Activated CD8-positive, alpha-beta T cell treated with anti-CD3 and anti-CD28 coated beads, Interleukin-2, amount 10 ng/mL, durations not matched to agents 7 days and 5 days (primary cell): ENCODE measurements around the gene PBX3. TPM values are rescaled to one million over a fixed set of nuclear protein-coding genes. Genes with fewer than 3 reads are reported as not detected.
A peak's percentile ranks its signal among the peaks of the same experiment; 100 is the strongest.

Source experiments
- ATAC-seq: fragments of 150-1000 bp; cut with Tn5 transposase; one replicate; pipeline ENCODE4 v1.10.0; 2021; ENCODE audit warnings: moderate library complexity
- CTCF ChIA-PET: fragments of 350-600 bp; sonication (Branson Sonifier 250); formaldehyde crosslinking; loops from one replicate; lab custom pipeline; 2021; ENCODE audit warnings: antibody characterized with exemption; lab: Charles Lee
- POLR2A ChIA-PET: fragments of 350-600 bp; sonication (Branson Sonifier 250); formaldehyde crosslinking; loops from one replicate; lab custom pipeline; 2021; ENCODE audit warnings: antibody characterized with exemption; lab: Charles Lee
- DNase-seq: peaks from one replicate; pipeline ENCODE4 v3.0.0-alpha.2; 2020
- H3K27ac Mint-ChIP-seq: one replicate; pipeline ENCODE4 v1.8.0; 2021; ENCODE audit warnings: mild to moderate bottlenecking, mixed read lengths
- H3K27me3 Mint-ChIP-seq: one replicate; pipeline ENCODE4 v1.8.0; 2021; ENCODE audit warnings: low read depth, mixed read lengths
- H3K36me3 Mint-ChIP-seq: one replicate; pipeline ENCODE4 v1.8.0; 2021; ENCODE audit warnings: low read depth, mixed read lengths
- H3K4me1 Mint-ChIP-seq: one replicate; pipeline ENCODE4 v1.8.0; 2021; ENCODE audit warnings: low read depth, mixed read lengths
- H3K4me3 Mint-ChIP-seq: one replicate; pipeline ENCODE4 v1.8.0; 2021; ENCODE audit warnings: mild to moderate bottlenecking, mixed read lengths
- H3K9me3 Mint-ChIP-seq: one replicate; pipeline ENCODE4 v1.8.0; 2022; ENCODE audit warnings: mixed read lengths; ENCODE audit not compliant: insufficient read depth
- total RNA-seq, 2 experiments: library from RNA; stranded (reverse); gene quantifications; one replicate each; pipeline ENCODE4 v1.2.3, GENCODE V29; 2021

PBX3 gene
- total RNA-seq, 2 experiments from 2014 or later, result 22.0 to 24.4 TPM

DNA sequence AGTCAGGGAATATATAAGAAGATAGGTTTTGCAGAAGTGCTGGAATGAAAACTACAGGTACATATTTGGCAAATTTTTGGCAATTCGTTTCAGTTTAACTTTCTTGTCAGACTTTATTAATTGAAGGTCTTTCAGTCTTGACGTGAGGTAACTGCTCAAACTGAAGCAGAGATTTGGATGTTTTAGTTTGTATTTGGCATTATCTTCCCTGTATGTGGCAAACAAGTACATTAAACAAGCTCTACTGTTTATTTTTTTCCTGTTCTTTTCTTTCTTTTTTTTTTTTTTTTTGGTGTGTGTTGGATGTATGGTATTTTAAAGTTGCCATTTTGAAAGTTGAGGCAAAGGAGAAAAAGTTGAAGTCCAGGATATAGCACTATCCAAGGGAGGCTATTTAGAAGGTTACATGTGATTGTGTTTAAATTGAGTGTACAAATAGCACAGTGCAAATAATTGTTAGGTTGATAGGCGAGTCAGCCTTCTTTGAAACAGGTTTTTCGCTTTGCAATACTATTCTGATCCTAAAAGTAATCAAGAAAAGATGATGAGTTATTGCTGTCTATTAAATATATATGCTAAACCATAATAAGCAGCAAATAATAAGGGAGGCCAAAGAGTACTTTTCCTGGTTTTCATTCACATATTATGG, 2.2 kb downstream of the PBX3 start:
- ATAC-seq (no peak), DNase-seq (no peak)
- CTCF ChIA-PET, result interaction anchor here (1.1 to 1.6 kb wide), 2 partner anchors 10 to 40 kb away, joined by 3 to 5 read pairs; no protein-coding TSS in a partner anchor
- H3K4me1 Mint-ChIP-seq, result peaks cover 37% of the 10 kb centered on the region
- H3K27ac Mint-ChIP-seq, result no peak overlapping the region
- H3K27me3 Mint-ChIP-seq, result peaks cover 14% of the 10 kb centered on the region
- H3K4me3 Mint-ChIP-seq, result peak overlapping the region; percentile 84
- no peaks in the 10 kb centered on the region for H3K9me3 Mint-ChIP-seq
- POLR2A ChIA-PET, result no interaction called here
- H3K36me3 Mint-ChIP-seq, result peaks cover 27% of the 10 kb centered on the region

DNA sequence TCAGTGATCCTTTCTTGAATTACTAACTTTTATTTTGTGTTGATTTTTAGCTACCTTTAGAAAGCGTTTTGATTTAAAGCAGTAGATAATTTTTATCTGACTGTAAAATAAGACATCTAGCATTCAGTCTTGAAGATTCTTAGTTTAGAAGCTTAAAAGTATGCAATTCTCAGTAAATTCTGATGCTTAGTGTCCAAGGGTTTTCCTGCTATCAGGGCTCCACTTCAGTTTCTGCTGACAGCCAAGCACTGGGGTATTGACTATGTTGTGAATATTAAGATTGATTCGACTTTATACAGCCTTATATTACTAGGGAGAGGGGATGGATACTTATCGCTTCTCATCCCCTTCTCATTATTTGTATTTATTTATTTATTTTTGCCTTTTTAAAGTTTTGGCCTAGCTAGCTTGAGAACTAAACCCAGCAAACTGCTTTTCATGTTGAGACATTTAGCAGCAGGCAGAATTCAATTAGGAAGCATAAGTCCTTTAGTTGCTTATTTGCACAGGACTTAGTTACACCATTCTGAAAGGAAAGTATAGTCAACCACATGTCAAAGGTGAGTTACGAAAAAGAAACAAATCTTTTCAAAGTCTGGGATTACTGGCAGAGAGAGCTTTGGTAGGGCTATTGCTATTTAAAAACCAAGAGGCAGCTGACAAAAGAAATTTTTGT, 2.9 kb downstream of the PBX3 start:
- ATAC-seq (no peak), DNase-seq (no peak)
- H3K27me3 Mint-ChIP-seq, result peaks cover 8% of the 10 kb centered on the region
- CTCF ChIA-PET, result interaction anchor here (1.1 to 1.6 kb wide), 2 partner anchors 9 to 39 kb away, joined by 3 to 5 read pairs; no protein-coding TSS in a partner anchor
- H3K4me1 Mint-ChIP-seq, result peaks cover 37% of the 10 kb centered on the region
- H3K27ac Mint-ChIP-seq, result no peak overlapping the region
- peaks cover 27% of the 10 kb centered on the region for H3K36me3 Mint-ChIP-seq
- no peak overlapping the region for H3K4me3 Mint-ChIP-seq
- H3K9me3 Mint-ChIP-seq, result no peaks in the 10 kb centered on the region
- POLR2A ChIA-PET, result no interaction called here

DNA sequence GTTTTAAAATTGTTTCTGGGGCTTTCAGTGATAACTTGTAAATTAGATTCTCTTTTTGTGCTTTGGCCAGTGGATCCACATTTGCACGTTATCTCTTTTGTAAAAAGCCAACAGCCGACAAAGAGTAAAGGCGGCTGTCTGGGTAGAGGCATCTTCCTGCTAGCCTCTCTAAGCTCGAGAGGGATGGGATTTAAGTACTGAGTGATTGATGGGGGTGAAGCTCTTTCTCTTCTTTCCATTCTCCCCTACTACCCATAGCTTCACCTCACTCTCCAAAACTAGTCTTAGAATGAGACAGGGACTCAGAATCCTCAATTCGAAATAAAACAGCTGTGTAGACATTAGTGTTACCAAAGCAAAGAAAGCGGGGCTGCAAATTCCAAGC, 3.4 kb downstream of the PBX3 start:
- H3K36me3 Mint-ChIP-seq, result peaks cover 27% of the 10 kb centered on the region
- ATAC-seq (no peak), DNase-seq (no peak)
- POLR2A ChIA-PET, result no interaction called here
- no peak overlapping the region for H3K27ac Mint-ChIP-seq
- H3K27me3 Mint-ChIP-seq, result peaks cover 2% of the 10 kb centered on the region
- H3K4me3 Mint-ChIP-seq, result no peak overlapping the region
- no peaks in the 10 kb centered on the region for H3K9me3 Mint-ChIP-seq
- CTCF ChIA-PET, result interaction anchor here (1.1 to 1.6 kb wide), 3 partner anchors 9 to 192 kb away, joined by 3 to 5 read pairs (median 3); no protein-coding TSS in a partner anchor
- H3K4me1 Mint-ChIP-seq, result peaks cover 32% of the 10 kb centered on the region

DNA sequence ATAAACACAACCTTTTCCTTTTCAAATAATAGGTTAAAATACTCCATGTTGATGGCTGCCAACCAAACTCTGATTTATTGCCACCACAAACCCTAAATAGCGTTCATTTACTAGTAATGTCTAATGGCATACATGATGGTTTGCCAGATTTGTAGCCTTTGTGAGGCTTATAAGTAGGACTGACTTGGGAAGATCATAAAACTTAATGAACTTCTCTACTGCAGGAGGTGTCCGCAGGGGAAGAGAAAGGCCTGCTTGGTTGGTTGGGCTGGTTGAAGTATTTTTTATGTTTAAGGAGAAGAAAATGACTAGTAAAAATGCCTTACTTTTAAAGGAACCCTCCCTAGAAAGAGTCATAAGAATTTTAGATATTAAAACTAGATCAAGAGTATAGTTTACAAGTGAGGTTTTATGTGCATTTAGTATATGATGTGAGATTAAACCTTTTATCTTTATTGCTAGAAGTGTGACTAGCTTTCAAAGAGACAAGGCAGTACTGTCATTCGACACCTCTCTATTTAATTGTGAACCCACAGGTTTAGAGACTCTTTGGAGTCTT, 5.0 kb downstream of the PBX3 start:
- ChIA-PET POLR2A (no interaction called here), CTCF (no interaction called here)
- ATAC-seq (no peak), DNase-seq (no peak)
- H3K4me1 Mint-ChIP-seq, result peaks cover 25% of the 10 kb centered on the region
- no peak overlapping the region for H3K4me3 Mint-ChIP-seq
- peaks cover 33% of the 10 kb centered on the region for H3K36me3 Mint-ChIP-seq
- H3K27me3 Mint-ChIP-seq, result no peaks in the 10 kb centered on the region
- H3K27ac Mint-ChIP-seq, result no peak overlapping the region
- no peaks in the 10 kb centered on the region for H3K9me3 Mint-ChIP-seq

DNA sequence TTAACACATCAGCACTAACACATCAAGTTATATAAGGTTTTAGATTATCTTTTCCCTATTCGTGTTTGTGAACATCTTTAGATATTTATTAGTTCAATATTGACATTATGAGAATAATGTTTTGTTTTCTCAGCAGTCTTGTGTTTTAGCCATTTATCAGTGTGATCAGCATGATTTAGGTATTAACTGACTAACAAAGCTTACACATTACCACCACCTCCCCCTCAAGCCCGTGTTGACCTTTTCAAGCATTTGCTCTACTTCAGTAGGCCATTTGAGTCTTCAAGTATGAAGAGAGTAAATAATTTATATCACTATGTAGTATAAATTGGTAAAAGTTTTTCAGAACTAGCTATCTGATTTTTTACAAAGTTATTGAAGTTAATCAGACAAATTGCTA, 6.9 kb downstream of the PBX3 start:
- Mint-ChIP-seq H3K27me3 (no peaks in the 10 kb centered on the region), H3K4me3 (no peak overlapping the region), H3K9me3 (no peaks in the 10 kb centered on the region), H3K27ac (no peak overlapping the region), H3K36me3 (peaks cover 27% of the 10 kb centered on the region), H3K4me1 (peaks cover 22% of the 10 kb centered on the region)
- no peak for ATAC-seq
- ChIA-PET POLR2A (no interaction called here), CTCF (no interaction called here)
- no peak for DNase-seq

DNA sequence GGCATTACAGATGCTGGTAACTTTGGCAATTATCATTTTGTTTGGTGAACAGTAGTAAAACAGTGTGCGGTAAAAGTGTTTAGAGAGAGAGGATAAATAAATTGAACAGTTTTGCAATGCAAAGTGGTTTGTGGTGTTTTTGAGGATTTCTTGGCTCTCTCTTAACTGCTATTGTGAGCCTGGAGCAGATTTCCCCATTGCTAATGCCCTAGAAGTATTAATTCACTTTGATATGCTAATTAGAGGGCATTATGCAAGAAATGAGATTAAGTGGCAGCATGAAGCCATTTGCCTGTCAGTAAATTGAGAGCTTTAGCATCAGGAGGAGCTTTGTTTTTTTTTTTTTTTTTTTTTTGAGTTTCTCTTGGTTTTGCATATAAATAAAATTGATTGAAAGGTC, 8.2 kb downstream of the PBX3 start:
- Mint-ChIP-seq H3K27ac (no peak overlapping the region), H3K36me3 (peaks cover 23% of the 10 kb centered on the region), H3K27me3 (no peaks in the 10 kb centered on the region), H3K9me3 (no peaks in the 10 kb centered on the region), H3K4me1 (peaks cover 21% of the 10 kb centered on the region), H3K4me3 (no peak overlapping the region)
- DNase-seq, result no peak
- ChIA-PET CTCF (interaction anchor here (0.8 to 1.5 kb wide), 2 partner anchors 10 to 66 kb away, joined by 3 to 5 read pairs; no protein-coding TSS in a partner anchor), POLR2A (no interaction called here)
- no peak for ATAC-seq

DNA sequence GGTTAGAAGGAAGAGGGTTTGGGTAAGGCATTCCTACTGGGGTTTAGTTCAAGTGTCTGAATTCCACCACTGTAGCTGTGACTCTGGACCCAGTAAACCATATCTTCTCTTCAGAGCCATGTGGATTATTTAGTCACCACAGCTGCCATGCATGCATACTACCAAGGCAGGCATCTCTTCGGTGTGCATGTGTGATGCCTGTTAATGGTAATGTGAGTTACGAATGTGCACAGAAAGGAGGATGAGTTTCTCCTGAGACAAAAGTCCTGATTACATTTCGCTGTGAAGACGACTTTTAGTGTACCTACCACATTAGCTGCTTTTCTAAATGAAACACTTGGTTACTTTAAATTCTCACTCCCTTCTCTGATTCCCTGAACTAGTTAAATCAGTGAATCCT, 9.3 kb downstream of the PBX3 start:
- H3K4me3 Mint-ChIP-seq, result no peak overlapping the region
- DNase-seq (no peak), ATAC-seq (no peak)
- H3K36me3 Mint-ChIP-seq, result peaks cover 16% of the 10 kb centered on the region
- ChIA-PET POLR2A (interaction anchor here (1.3 kb wide), 1 partner anchor 50 kb away, joined by 5 read pairs; the partner anchor contains the start of gene MAPKAP1), CTCF (interaction anchor here (0.8 to 1.5 kb wide), 2 partner anchors 11 to 349 kb away, joined by 4 to 5 read pairs; no protein-coding TSS in a partner anchor)
- H3K9me3 Mint-ChIP-seq, result no peaks in the 10 kb centered on the region
- peaks cover 16% of the 10 kb centered on the region for H3K4me1 Mint-ChIP-seq
- no peak overlapping the region for H3K27ac Mint-ChIP-seq
- no peaks in the 10 kb centered on the region for H3K27me3 Mint-ChIP-seq

DNA sequence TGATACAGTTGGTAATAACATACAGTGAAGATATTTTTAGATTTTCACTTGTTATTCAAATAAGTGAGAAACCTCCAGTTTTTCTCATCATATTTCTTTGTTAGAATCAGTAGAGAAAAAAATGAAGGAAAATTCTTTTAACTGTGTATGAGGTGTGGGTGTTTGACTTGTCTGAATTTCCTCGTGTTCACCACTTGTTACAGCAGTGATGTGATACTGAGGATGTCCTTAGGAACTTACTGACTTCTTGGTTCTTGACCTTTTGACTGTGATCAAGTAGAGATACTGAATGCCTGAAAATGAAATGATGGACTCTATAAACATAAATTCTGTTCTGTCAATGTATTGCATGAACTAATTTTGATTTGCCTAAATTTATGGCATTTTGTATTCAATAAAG, 10.7 kb downstream of the PBX3 start:
- CTCF ChIA-PET, result no interaction called here
- DNase-seq (no peak), ATAC-seq (no peak)
- no peak overlapping the region for H3K27ac Mint-ChIP-seq
- H3K27me3 Mint-ChIP-seq, result no peaks in the 10 kb centered on the region
- POLR2A ChIA-PET, result no interaction called here
- no peak overlapping the region for H3K4me3 Mint-ChIP-seq
- no peaks in the 10 kb centered on the region for H3K9me3 Mint-ChIP-seq
- H3K36me3 Mint-ChIP-seq, result peaks cover 9% of the 10 kb centered on the region
- H3K4me1 Mint-ChIP-seq, result peaks cover 11% of the 10 kb centered on the region

DNA sequence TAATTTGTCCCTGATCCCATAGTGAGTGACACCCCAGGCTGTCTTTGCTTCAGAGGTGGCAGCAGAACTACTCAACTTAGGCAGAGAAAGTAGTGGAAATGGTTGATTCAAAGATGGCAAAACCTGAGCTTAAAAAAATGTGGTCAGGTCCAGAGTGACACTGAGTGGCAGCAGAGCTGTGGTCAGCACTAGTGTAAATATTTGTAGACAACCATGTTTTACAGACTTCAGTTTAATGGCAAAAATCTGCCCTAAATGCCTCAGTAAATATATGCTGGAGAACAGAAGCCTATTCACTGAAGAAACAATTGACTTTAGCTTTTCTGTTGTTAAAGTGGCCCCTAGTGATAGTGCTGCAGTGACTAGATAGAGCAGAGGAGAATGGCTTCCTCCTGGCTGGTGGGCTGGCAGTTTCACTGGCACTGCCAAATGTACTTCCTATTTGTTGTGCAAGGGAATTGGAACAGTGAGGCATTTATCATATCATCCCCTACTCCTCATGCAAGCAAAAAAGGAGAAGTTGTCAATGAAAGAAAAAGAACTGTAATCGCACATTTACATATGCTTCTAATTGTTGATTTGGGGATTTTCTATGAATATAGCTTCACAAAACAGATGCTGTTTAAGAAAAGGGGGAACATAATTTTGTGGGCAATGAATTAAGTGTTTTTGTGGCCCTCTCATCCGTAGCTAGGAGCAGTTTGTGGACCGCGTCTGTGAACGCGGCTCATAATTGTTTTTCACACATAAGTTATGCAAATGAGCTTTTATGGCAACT, 12.0 kb downstream of the PBX3 start:
- no peaks in the 10 kb centered on the region for H3K27me3 Mint-ChIP-seq
- H3K9me3 Mint-ChIP-seq, result no peaks in the 10 kb centered on the region
- peaks cover 6% of the 10 kb centered on the region for H3K36me3 Mint-ChIP-seq
- peaks cover 11% of the 10 kb centered on the region for H3K4me1 Mint-ChIP-seq
- CTCF ChIA-PET, result interaction anchor here (0.6 to 1.5 kb wide), 4 partner anchors 9 to 352 kb away, joined by 3 to 6 read pairs (median 4); no protein-coding TSS in a partner anchor
- POLR2A ChIA-PET, result interaction anchor here (0.8 kb wide), 1 partner anchor 11 kb away, joined by 3 read pairs; no protein-coding TSS in a partner anchor
- H3K27ac Mint-ChIP-seq, result no peak overlapping the region
- no peak overlapping the region for H3K4me3 Mint-ChIP-seq
- DNase-seq, result no peak
- ATAC-seq, result no peak

DNA sequence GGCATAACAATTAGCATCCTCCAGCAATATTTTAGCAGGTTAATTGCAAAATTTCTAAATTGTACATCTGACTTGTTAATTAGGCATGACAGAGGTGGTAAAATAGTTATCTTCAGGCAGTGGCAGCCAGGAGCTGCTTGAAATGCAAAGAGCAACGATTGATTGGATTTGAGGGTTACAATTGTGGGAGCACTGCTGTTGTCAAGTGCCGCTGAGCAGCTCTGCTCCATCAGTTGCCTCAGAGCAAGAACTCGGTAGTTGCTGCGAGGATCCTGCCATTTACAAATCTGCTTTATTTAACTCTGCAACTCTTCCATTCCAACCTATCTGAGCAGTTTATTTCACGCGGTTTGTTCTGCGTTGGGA, 12.6 kb downstream of the PBX3 start:
- Mint-ChIP-seq H3K4me3 (peak overlapping the region; percentile 22), H3K27me3 (no peaks in the 10 kb centered on the region), H3K4me1 (peaks cover 11% of the 10 kb centered on the region), H3K27ac (no peak overlapping the region), H3K9me3 (no peaks in the 10 kb centered on the region), H3K36me3 (peaks cover 6% of the 10 kb centered on the region)
- ATAC-seq (no peak), DNase-seq (no peak)
- ChIA-PET POLR2A (no interaction called here), CTCF (interaction anchor here (0.6 to 1.5 kb wide), 5 partner anchors 9 to 352 kb away, joined by 3 to 6 read pairs (median 3); no protein-coding TSS in a partner anchor)

DNA sequence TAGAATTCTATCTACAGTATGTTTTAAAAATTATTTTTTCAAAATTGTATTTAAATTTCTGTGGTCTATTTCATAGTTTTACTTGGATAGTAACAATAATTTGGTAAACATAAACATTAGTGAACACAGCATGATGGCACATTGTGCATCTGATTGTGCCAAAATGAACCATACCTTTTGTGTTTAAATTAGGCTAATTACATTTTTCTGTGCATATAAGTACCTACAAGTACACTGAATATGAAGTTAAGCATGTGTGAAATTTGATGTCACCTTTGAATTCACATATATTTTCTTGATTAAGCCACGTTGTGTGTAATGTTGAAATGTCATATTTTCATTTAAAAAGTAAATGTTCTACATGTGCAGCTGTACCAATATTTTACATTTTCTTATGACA, 13.4 kb downstream of the PBX3 start:
- H3K36me3 Mint-ChIP-seq, result peaks cover 6% of the 10 kb centered on the region
- ATAC-seq, result no peak
- no peak overlapping the region for H3K4me3 Mint-ChIP-seq
- CTCF ChIA-PET, result no interaction called here
- H3K27ac Mint-ChIP-seq, result no peak overlapping the region
- H3K9me3 Mint-ChIP-seq, result no peaks in the 10 kb centered on the region
- no peaks in the 10 kb centered on the region for H3K27me3 Mint-ChIP-seq
- H3K4me1 Mint-ChIP-seq, result peaks cover 11% of the 10 kb centered on the region
- DNase-seq, result no peak
- POLR2A ChIA-PET, result no interaction called here
